Measurements from ENCODE around the gene AKIRIN2. TPM values are rescaled to one million over a fixed set of nuclear protein-coding genes. Genes with fewer than 3 reads are reported as not detected.

Gene AKIRIN2
- total and polyA plus RNA-seq, 2 donors (not counting 3 experiments of a cell fraction or from before 2014, with no cell fraction given): 19.0 to 46.4 TPM

GRCh38 chr6:87724983-87725811 lies 23.2 kb upstream of the AKIRIN2 start:
- H3K9me1 ChIP-seq (replicated peaks; ENCODE audit: control insufficient read depth, extremely low read depth, insufficient read depth, low read length): no peaks in the 10 kb centered on the region
- H2AFZ ChIP-seq (ENCODE audit: low read depth, low read length): no peak overlapping the region
- TF ChIP-seq EZH2 (IDR thresholded peaks at IDR 0.05; ENCODE audit: borderline replicate concordance, low read depth, low read length, severe bottlenecking): no peak
- no peak for TF ChIP-seq MAX (IDR thresholded peaks at IDR 0.05; ENCODE audit: insufficient read depth, insufficient read length)
- no peak for TF ChIP-seq CTCF (IDR thresholded peaks at IDR 0.05; ENCODE audit: extremely low read depth in 1 of 2, insufficient read depth in 1 of 2, low read depth in 1 of 2, low read length in 2 of 2)
- no peak for TF ChIP-seq GATA2 (IDR thresholded peaks at IDR 0.05; ENCODE audit: insufficient read depth, insufficient read length, low read depth, low read length)
- no peak for TF ChIP-seq JUN (IDR thresholded peaks at IDR 0.05; ENCODE audit: borderline replicate concordance, insufficient read depth, insufficient read length, low read depth)
- TF ChIP-seq POLR2A (IDR thresholded peaks at IDR 0.05; ENCODE audit: low read depth, low read length): no peak
- TF ChIP-seq MYC (IDR thresholded peaks at IDR 0.05; ENCODE audit: low read depth, low read length): no peak
- no peak for TF ChIP-seq FOS (IDR thresholded peaks at IDR 0.05; ENCODE audit: borderline replicate concordance, insufficient read depth, low read length)
- TF ChIP-seq POLR2AphosphoS5 (IDR thresholded peaks at IDR 0.05; ENCODE audit: insufficient read depth, low read depth, low read length): no peak
- DNase-seq (ENCODE audit: low read depth, low spot score) (no peak), FAIRE-seq (no peak)
- H4K20me1 ChIP-seq (replicated peaks; ENCODE audit: control insufficient read depth, extremely low read depth, insufficient read depth, low read length): no peaks in the 10 kb centered on the region
- CTCF ChIA-PET: interaction anchor here (0.7 kb wide), 1 partner anchor 146 kb away, joined by 3 read pairs; no protein-coding TSS in a partner anchor
- peaks cover 0 to 3% of the 10 kb centered on the region in 2 experiments for H3K27me3 ChIP-seq (ENCODE audit: control insufficient read depth in 2 of 2, insufficient read depth in 2 of 2, low read length in 2 of 2)
- H3K9me3 ChIP-seq (replicated peaks; ENCODE audit: control insufficient read depth, insufficient read depth, low read length): no peaks in the 10 kb centered on the region
- H3K36me3 ChIP-seq (ENCODE audit: control insufficient read depth in 2 of 2, extremely low read depth in 1 of 2, insufficient read depth in 2 of 2, low read length in 2 of 2): no peaks in the 10 kb centered on the region
- POLR2A ChIA-PET: no interaction called here
- peaks cover 11% of the 10 kb centered on the region for H3K4me1 ChIP-seq (ENCODE audit: control insufficient read depth, extremely low read depth, insufficient read depth, low read length)
- no peak overlapping the region for H3K9ac ChIP-seq (replicated peaks; ENCODE audit: extremely low read depth, insufficient read depth, low read length)
- dilution Hi-C loops (cut with MboI; ENCODE audit: extremely low pct_ligation_motif_present, low sequenced_read_pairs) (no loop called here), intact Hi-C loops (cut with micrococcal nuclease) (no loop called here)
- no peak overlapping the region for H3K27ac ChIP-seq (ENCODE audit: insufficient read depth, low read depth, low read length)
- H3K4me2 ChIP-seq (ENCODE audit: insufficient read depth, low read length): no peak overlapping the region
- BruUV-seq (replicated peaks): no TSS peak
- no peak overlapping the region for H3K4me3 ChIP-seq (replicated peaks in 1 of 3; ENCODE audit: insufficient read depth in 1 of 3, low read depth in 1 of 3, low read length in 3 of 3)
- no peaks in the 10 kb centered on the region for H3K79me2 ChIP-seq (ENCODE audit: control insufficient read depth, insufficient read depth, low read length)

Data from endothelial cell of umbilical vein (primary cell).